Neural cell (in vitro differentiated cells): ENCODE measurements around the gene ATP7B. TPM values are rescaled to one million over a fixed set of nuclear protein-coding genes. Genes with fewer than 3 reads are reported as not detected.

Experiments
- H2AFZ ChIP-seq: fragments of 200-600, 300-800 bp; sonication (generic), shearing (Covaris generic); 2 replicates; pipeline ENCODE4 v1.6.0; 2014; ENCODE audit warnings: low read depth, mild to moderate bottlenecking, antibody characterized with exemption, low read length, moderate library complexity
- H3F3A ChIP-seq: fragments of 200-600 bp; shearing (Covaris generic); 2 replicates; pipeline ENCODE4 v1.6.1; 2016; ENCODE audit warnings: mild to moderate bottlenecking, moderate library complexity, mixed read lengths, antibody characterized with exemption, low read length; ENCODE audit not compliant: insufficient read depth, poor library complexity, severe bottlenecking
- H3K27ac ChIP-seq: fragments of 200-600, 300-800 bp; sonication (generic), shearing (Covaris generic); 2 replicates; pipeline ENCODE4 v1.5.1; 2014; ENCODE audit warnings: mild to moderate bottlenecking, low read length, moderate library complexity
- H3K27me3 ChIP-seq: fragments of 300-800, 200-600 bp; sonication (generic), shearing (Covaris generic); 2 replicates; pipeline ENCODE4 v1.6.0; 2014; ENCODE audit warnings: mild to moderate bottlenecking, low read depth, low read length, moderate library complexity; ENCODE audit not compliant: insufficient read depth
- H3K36me3 ChIP-seq: fragments of 300-800, 200-600 bp; sonication (generic), shearing (Covaris generic); 2 replicates; pipeline ENCODE4 v1.5.1; 2014; ENCODE audit warnings: mild to moderate bottlenecking, antibody characterized with exemption, low read length, moderate library complexity; ENCODE audit not compliant: insufficient read depth
- H3K4me2 ChIP-seq: fragments of 300-800, 200-600 bp; sonication (generic), shearing (Covaris generic); 2 replicates; pipeline ENCODE4 v1.6.0; 2014; ENCODE audit warnings: mild to moderate bottlenecking, low read length
- H3K4me3 ChIP-seq: fragments of 300-800, 200-600 bp; sonication (generic), shearing (Covaris generic); 2 replicates; pipeline ENCODE4 v1.5.1; 2014; ENCODE audit warnings: mild to moderate bottlenecking, low read length, moderate library complexity
- H3K79me2 ChIP-seq: fragments of 200-600 bp; shearing (Covaris generic); replicated peaks from 2 replicates; pipeline ENCODE4 v1.6.0; 2014; ENCODE audit warnings: mild to moderate bottlenecking, low read length, moderate library complexity; ENCODE audit not compliant: insufficient read depth
- H3K9ac ChIP-seq: fragments of 300-800, 200-600 bp; sonication (generic), shearing (Covaris generic); 2 replicates; pipeline ENCODE4 v1.6.1; 2016; ENCODE audit warnings: mild to moderate bottlenecking, low read length, mixed read lengths
- H3K9me2 ChIP-seq: fragments of 200-600 bp; shearing (Covaris generic); 2 replicates; pipeline ENCODE4 v1.6.1; 2016; ENCODE audit warnings: mild to moderate bottlenecking, low read length, mixed read lengths; ENCODE audit not compliant: insufficient read depth
- H3K9me3 ChIP-seq: fragments of 200-600, 300-800 bp; sonication (generic), shearing (Covaris generic); 2 replicates; pipeline ENCODE4 v1.6.1; 2016; ENCODE audit warnings: mild to moderate bottlenecking, mixed run types, low read length, moderate library complexity, mixed read lengths
- H4K20me1 ChIP-seq: fragments of 200-600 bp; shearing (Covaris generic); 2 replicates; pipeline ENCODE4 v1.6.1; 2016; ENCODE audit warnings: mild to moderate bottlenecking, mixed run types; ENCODE audit not compliant: insufficient read depth
- CTCF ChIP-seq: fragments of 450-650 bp; IDR thresholded peaks from 2 replicates; pipeline ENCODE4 v1.5.1; 2014; ENCODE audit warnings: antibody characterized with exemption, mild to moderate bottlenecking, moderate library complexity; ENCODE audit not compliant: poor library complexity, severe bottlenecking
- EP300 ChIP-seq: fragments of 450-650 bp; conservative IDR thresholded peaks from 2 replicates; pipeline ENCODE4 v1.6.1; 2014; ENCODE audit warnings: antibody characterized with exemption, mild to moderate bottlenecking, moderate library complexity; ENCODE audit not compliant: poor library complexity, severe bottlenecking
- EZH2 ChIP-seq: fragments of 200-600, 300-800 bp; shearing (Covaris generic), sonication (generic); IDR thresholded peaks from 2 replicates; pipeline ENCODE4 v1.6.1; 2014; ENCODE audit warnings: antibody characterized with exemption, low read length, borderline replicate concordance, mild to moderate bottlenecking; ENCODE audit not compliant: insufficient read depth, poor library complexity, severe bottlenecking
- MXI1 ChIP-seq: fragments of 450-650 bp; conservative IDR thresholded peaks from 2 replicates; pipeline ENCODE4 v1.6.1; 2014; ENCODE audit warnings: antibody characterized with exemption, mild to moderate bottlenecking; ENCODE audit not compliant: poor library complexity, severe bottlenecking
- POLR2AphosphoS5 ChIP-seq: IDR thresholded peaks from 2 replicates; pipeline ENCODE4 v1.6.1; 2012
- REST ChIP-seq: IDR thresholded peaks from 2 replicates; pipeline ENCODE4 v1.6.1; 2012; ENCODE audit warnings: borderline replicate concordance
- TAF1 ChIP-seq: IDR thresholded peaks from 2 replicates; pipeline ENCODE4 v1.6.1; 2012; ENCODE audit warnings: low read depth
- polyA plus RNA-seq: library from polyadenylated mRNA; depleted of rRNA; stranded (reverse); fragments of >200 nt; gene quantifications from 2 replicates; pipeline ENCODE4 v1.2.3, GENCODE V29; 2014

ATP7B gene
- polyA plus RNA-seq, 1 donor from 2014 or later: 6.3 TPM

- Histone ChIP-seq H3F3A (no peaks in the 10 kb centered on the region), H3K4me2 (no peak overlapping the region), H3K36me3 (no peaks in the 10 kb centered on the region), H3K9me2 (no peaks in the 10 kb centered on the region), H3K4me3 (no peak overlapping the region), H3K9ac (no peak overlapping the region), H3K27me3 (no peaks in the 10 kb centered on the region), H3K79me2 (no peaks in the 10 kb centered on the region), H3K9me3 (no peaks in the 10 kb centered on the region), H3K27ac (no peak overlapping the region), H4K20me1 (no peaks in the 10 kb centered on the region), H2AFZ (no peak overlapping the region)
- TF ChIP-seq POLR2AphosphoS5: no peak
- no peak for TF ChIP-seq TAF1
- no peak for TF ChIP-seq EZH2
- no peak for TF ChIP-seq EP300
- no peak for TF ChIP-seq CTCF
- no peak for TF ChIP-seq REST
Measured at GRCh38 chr13:51937320-51938290, 73.6 kb downstream of the ATP7B start.

GRCh38 chr13:51935326-51936171, 75.7 kb downstream of the ATP7B start:
- Histone ChIP-seq H3K9me3 (no peaks in the 10 kb centered on the region), H3K9me2 (no peaks in the 10 kb centered on the region), H4K20me1 (no peaks in the 10 kb centered on the region), H3K9ac (no peak overlapping the region), H3K4me3 (no peak overlapping the region), H2AFZ (no peak overlapping the region), H3K27ac (no peak overlapping the region), H3K36me3 (no peaks in the 10 kb centered on the region), H3K27me3 (no peaks in the 10 kb centered on the region), H3K79me2 (no peaks in the 10 kb centered on the region), H3K4me2 (no peak overlapping the region), H3F3A (no peaks in the 10 kb centered on the region)
- TF ChIP-seq EZH2 (no peak), CTCF (no peak), MXI1 (no peak), POLR2AphosphoS5 (no peak), TAF1 (no peak)
